ENCODE results near the gene AKAP3. TPM values are rescaled to one million over a fixed set of nuclear protein-coding genes. Genes with fewer than 3 reads are reported as not detected.

AKAP3 gene
- total and polyA plus RNA-seq, 4 donors = 0.21 to 2.0 (median 1.0) TPM

DNA sequence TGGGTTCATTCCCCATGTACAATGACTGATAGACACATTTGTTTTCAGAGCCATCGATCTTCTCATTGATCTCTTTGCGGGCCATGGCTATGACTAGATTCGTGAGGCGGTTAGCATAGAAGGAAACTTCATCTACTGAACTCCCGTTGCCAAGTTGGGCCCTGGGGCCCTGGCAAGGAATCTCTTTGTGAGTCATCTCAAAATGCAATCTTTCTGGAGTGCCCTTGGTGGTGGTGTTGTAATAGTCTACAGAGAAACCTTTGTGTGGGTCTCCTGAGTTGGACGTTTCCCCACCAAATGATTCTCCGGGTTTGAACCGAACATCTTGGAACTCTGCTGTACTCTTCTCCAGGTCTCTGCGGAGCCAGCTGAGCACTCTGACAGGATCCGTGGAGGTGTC, 20.4 kb downstream of the AKAP3 start:
- Histone ChIP-seq H3K4me3 (ENCODE audit: low read depth in 1 of 3, low read length in 3 of 3) (no peak overlapping the region), H3K4me1 (ENCODE audit: control insufficient read depth in 4 of 4, insufficient read depth in 4 of 4, low read length in 3 of 4) (peaks cover 0 to 2% (median 0%) of the 10 kb centered on the region in 4 donors), H3K9me3 (ENCODE audit: control insufficient read depth in 4 of 4, low read length in 3 of 4) (no peaks in the 10 kb centered on the region), H3K27me3 (ENCODE audit: control insufficient read depth in 4 of 4, insufficient read depth in 4 of 4, low read length in 3 of 4) (no peaks in the 10 kb centered on the region), H3K36me3 (ENCODE audit: control insufficient read depth in 4 of 4, insufficient read depth in 3 of 4, low read depth in 1 of 4, low read length in 3 of 4) (no peaks in the 10 kb centered on the region), H3K9ac (ENCODE audit: low read depth in 1 of 2, low read length in 2 of 2) (no peak overlapping the region), H3K27ac (ENCODE audit: low read depth in 1 of 2, low read length in 2 of 2) (no peak overlapping the region)
- TF ChIP-seq GABPA (IDR thresholded peaks at IDR 0.05 in 1 of 2, conservative IDR thresholded peaks at IDR 0.05 in 1 of 2) = no peak
- no peak for TF ChIP-seq NR2F2 (IDR thresholded peaks at IDR 0.05)
- no peak for TF ChIP-seq HNF4G (IDR thresholded peaks at IDR 0.05)
- WGBS = 94% methylated on average over 10 of the region's 10 CpGs
- no peak for DNase-seq (ENCODE audit: low spot score)

DNA sequence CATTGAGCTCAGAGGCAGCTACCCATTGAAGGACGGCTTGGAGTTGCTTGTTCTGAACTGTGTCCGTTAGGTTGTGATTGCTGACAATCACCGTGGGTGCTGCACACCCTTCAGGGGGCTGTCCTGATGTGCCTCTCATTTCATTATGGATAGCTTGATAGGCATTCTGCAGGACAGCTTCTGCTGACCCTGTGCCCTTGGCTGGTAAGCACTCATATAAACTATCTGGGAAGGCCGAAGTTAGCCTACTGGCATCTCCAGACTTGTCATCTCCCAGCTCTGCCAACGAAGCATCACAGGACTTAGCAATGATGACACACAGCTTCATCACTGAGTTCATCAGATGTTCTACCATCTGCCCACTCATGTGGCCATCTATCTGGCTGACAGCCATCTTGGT, 22.3 kb downstream of the AKAP3 start:
- TF ChIP-seq RXRA (IDR thresholded peaks at IDR 0.05) = no peak
- TF ChIP-seq, protein P1, sequence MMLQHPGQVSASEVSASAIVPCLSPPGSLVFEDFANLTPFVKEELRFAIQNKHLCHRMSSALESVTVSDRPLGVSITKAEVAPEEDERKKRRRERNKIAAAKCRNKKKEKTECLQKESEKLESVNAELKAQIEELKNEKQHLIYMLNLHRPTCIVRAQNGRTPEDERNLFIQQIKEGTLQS (IDR thresholded peaks at IDR 0.05) = no peak
- no peak for TF ChIP-seq JUND (IDR thresholded peaks at IDR 0.05)
- WGBS = 95% methylated on average over 5 of the region's 5 CpGs
- Histone ChIP-seq H3K9me3 (ENCODE audit: control insufficient read depth in 4 of 4, low read length in 3 of 4) (no peaks in the 10 kb centered on the region), H3K9ac (ENCODE audit: low read depth in 1 of 2, low read length in 2 of 2) (no peak overlapping the region), H3K36me3 (ENCODE audit: control insufficient read depth in 4 of 4, insufficient read depth in 3 of 4, low read depth in 1 of 4, low read length in 3 of 4) (no peaks in the 10 kb centered on the region), H3K4me1 (ENCODE audit: control insufficient read depth in 4 of 4, insufficient read depth in 4 of 4, low read length in 3 of 4) (peaks cover 0 to 2% (median 0%) of the 10 kb centered on the region in 4 donors), H3K27ac (ENCODE audit: low read depth in 1 of 2, low read length in 2 of 2) (no peak overlapping the region), H3K4me3 (ENCODE audit: low read depth in 1 of 3, low read length in 3 of 3) (no peak overlapping the region), H3K27me3 (ENCODE audit: control insufficient read depth in 4 of 4, insufficient read depth in 4 of 4, low read length in 3 of 4) (no peaks in the 10 kb centered on the region)
- no peak for DNase-seq (ENCODE audit: low spot score)

DNA sequence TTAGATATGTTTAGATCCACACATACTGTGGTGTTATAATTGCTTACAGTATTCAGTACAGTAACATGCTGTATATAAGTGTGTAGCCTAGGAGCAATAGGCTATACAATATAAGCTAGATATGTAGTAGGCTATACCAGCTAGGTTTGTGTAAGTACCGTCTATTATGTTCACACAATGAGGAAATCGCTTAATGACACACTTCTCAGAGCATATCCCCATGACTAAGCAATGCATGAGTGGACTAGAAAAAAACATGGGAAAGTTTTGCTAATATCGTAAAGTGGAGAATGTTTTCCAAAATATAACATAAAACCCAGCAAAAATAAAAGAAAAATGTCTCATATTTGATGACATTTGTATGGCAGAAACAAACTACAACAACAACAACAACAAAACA, 27.3 kb downstream of the AKAP3 start:
- Histone ChIP-seq H3K27ac (ENCODE audit: low read depth in 1 of 2, low read length in 2 of 2) (no peak overlapping the region), H3K9ac (ENCODE audit: low read depth in 1 of 2, low read length in 2 of 2) (no peak overlapping the region), H3K4me3 (ENCODE audit: low read depth in 1 of 3, low read length in 3 of 3) (no peak overlapping the region), H3K36me3 (ENCODE audit: control insufficient read depth in 4 of 4, insufficient read depth in 3 of 4, low read depth in 1 of 4, low read length in 3 of 4) (no peaks in the 10 kb centered on the region), H3K9me3 (ENCODE audit: control insufficient read depth in 4 of 4, low read length in 3 of 4) (no peaks in the 10 kb centered on the region), H3K27me3 (ENCODE audit: control insufficient read depth in 4 of 4, insufficient read depth in 4 of 4, low read length in 3 of 4) (no peaks in the 10 kb centered on the region), H3K4me1 (ENCODE audit: control insufficient read depth in 4 of 4, insufficient read depth in 4 of 4, low read length in 3 of 4) (no peaks in the 10 kb centered on the region)
- TF ChIP-seq, protein P2, sequence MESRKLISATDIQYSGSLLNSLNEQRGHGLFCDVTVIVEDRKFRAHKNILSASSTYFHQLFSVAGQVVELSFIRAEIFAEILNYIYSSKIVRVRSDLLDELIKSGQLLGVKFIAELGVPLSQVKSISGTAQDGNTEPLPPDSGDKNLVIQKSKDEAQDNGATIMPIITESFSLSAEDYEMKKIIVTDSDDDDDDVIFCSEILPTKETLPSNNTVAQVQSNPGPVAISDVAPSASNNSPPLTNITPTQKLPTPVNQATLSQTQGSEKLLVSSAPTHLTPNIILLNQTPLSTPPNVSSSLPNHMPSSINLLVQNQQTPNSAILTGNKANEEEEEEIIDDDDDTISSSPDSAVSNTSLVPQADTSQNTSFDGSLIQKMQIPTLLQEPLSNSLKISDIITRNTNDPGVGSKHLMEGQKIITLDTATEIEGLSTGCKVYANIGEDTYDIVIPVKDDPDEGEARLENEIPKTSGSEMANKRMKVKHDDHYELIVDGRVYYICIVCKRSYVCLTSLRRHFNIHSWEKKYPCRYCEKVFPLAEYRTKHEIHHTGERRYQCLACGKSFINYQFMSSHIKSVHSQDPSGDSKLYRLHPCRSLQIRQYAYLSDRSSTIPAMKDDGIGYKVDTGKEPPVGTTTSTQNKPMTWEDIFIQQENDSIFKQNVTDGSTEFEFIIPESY (IDR thresholded peaks at IDR 0.05) = no peak
- TF ChIP-seq SP1 (IDR thresholded peaks at IDR 0.05) = no peak
- no peak for TF ChIP-seq EGR1 (IDR thresholded peaks at IDR 0.05; ENCODE audit: low read depth in 2 of 2)
- TF ChIP-seq FOXA2 (IDR thresholded peaks at IDR 0.05) = no peak
- TF ChIP-seq NR2F2 (IDR thresholded peaks at IDR 0.05) = no peak
- TF ChIP-seq TAF1 (conservative IDR thresholded peaks at IDR 0.05) = no peak
- TF ChIP-seq GABPA (IDR thresholded peaks at IDR 0.05 in 1 of 2, conservative IDR thresholded peaks at IDR 0.05 in 1 of 2) = no peak
- no peak for TF ChIP-seq FOXA1 (IDR thresholded peaks at IDR 0.05)
- TF ChIP-seq RXRA (IDR thresholded peaks at IDR 0.05) = no peak
- TF ChIP-seq YY1 (IDR thresholded peaks at IDR 0.05) = no peak
- TF ChIP-seq, protein P3, sequence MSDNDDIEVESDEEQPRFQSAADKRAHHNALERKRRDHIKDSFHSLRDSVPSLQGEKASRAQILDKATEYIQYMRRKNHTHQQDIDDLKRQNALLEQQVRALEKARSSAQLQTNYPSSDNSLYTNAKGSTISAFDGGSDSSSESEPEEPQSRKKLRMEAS (IDR thresholded peaks at IDR 0.05) = no peak
- no peak for TF ChIP-seq RAD21 (IDR thresholded peaks at IDR 0.05)
- TF ChIP-seq, protein P4, sequence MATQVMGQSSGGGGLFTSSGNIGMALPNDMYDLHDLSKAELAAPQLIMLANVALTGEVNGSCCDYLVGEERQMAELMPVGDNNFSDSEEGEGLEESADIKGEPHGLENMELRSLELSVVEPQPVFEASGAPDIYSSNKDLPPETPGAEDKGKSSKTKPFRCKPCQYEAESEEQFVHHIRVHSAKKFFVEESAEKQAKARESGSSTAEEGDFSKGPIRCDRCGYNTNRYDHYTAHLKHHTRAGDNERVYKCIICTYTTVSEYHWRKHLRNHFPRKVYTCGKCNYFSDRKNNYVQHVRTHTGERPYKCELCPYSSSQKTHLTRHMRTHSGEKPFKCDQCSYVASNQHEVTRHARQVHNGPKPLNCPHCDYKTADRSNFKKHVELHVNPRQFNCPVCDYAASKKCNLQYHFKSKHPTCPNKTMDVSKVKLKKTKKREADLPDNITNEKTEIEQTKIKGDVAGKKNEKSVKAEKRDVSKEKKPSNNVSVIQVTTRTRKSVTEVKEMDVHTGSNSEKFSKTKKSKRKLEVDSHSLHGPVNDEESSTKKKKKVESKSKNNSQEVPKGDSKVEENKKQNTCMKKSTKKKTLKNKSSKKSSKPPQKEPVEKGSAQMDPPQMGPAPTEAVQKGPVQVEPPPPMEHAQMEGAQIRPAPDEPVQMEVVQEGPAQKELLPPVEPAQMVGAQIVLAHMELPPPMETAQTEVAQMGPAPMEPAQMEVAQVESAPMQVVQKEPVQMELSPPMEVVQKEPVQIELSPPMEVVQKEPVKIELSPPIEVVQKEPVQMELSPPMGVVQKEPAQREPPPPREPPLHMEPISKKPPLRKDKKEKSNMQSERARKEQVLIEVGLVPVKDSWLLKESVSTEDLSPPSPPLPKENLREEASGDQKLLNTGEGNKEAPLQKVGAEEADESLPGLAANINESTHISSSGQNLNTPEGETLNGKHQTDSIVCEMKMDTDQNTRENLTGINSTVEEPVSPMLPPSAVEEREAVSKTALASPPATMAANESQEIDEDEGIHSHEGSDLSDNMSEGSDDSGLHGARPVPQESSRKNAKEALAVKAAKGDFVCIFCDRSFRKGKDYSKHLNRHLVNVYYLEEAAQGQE (IDR thresholded peaks at IDR 0.05) = no peak
- WGBS = 95% methylated on average over 3 of the region's 3 CpGs
- no peak for DNase-seq (ENCODE audit: low spot score)

All from liver (tissue), 9 donors.